ENCODE data around the gene PLK4.

PLK4 gene

GRCh38 chr4:127856196-127856812 lies 24.4 kb upstream of the PLK4 start:
- no peak overlapping the region for H3K4me3 ChIP-seq (IDR thresholded peaks at IDR 0.05; ENCODE audit: insufficient read depth, low read depth, low read length)
- H3K36me3 ChIP-seq (ENCODE audit: insufficient read depth), result no peaks in the 10 kb centered on the region
- no peak overlapping the region for H2AFZ ChIP-seq (ENCODE audit: low read depth)
- H3K4me2 ChIP-seq, result no peak overlapping the region
- H4K20me1 ChIP-seq (ENCODE audit: insufficient read depth), result no peaks in the 10 kb centered on the region
- no peak overlapping the region for H3K9ac ChIP-seq
- H3K27ac ChIP-seq, result no peak overlapping the region
- no peak for TF ChIP-seq CTCF (conservative IDR thresholded peaks at IDR 0.05; ENCODE audit: low read depth, low read length)
- no peaks in the 10 kb centered on the region for H3K27me3 ChIP-seq (ENCODE audit: insufficient read depth, low read depth)
- H3K4me1 ChIP-seq (ENCODE audit: low read depth, poor library complexity, severe bottlenecking), result peaks cover 16% of the 10 kb centered on the region
- no peaks in the 10 kb centered on the region for H3K79me2 ChIP-seq (ENCODE audit: insufficient read depth, low read depth)

DNA sequence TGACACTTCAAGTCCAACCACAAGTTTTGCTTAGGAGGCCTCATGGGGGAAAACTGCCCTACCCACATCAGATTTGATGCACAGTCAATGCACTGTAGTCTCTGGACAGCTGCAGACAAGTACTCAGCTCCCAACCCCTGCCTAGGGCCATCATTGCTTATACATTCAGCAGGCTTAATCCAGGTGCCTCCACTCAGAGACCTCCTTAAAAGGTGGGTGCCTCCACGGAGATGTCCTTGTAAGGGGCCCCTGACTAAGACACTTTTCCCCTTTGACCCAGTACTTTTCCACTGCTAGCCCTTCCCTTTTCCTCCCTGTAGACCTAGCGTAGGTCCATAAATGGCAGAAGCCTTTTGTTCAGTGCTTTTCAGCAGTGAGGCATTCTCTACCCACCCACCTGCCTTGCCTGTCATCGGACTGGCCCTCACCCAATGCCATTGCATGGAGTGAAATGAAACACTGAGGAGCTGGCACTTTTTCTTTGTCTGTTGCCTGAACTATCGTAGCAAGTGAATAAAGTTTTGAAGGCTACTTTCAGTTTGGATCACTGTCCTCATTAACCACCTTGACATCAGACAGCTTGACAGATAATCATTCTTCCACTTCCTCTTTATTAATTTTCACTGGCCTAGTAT lies 23.8 kb upstream of the PLK4 start:
- Histone ChIP-seq H3K4me3 (IDR thresholded peaks at IDR 0.05; ENCODE audit: insufficient read depth, low read depth, low read length) (no peak overlapping the region), H3K36me3 (ENCODE audit: insufficient read depth) (no peaks in the 10 kb centered on the region), H3K27ac (no peak overlapping the region), H3K9ac (no peak overlapping the region), H3K4me1 (ENCODE audit: low read depth, poor library complexity, severe bottlenecking) (peaks cover 16% of the 10 kb centered on the region), H3K79me2 (ENCODE audit: insufficient read depth, low read depth) (no peaks in the 10 kb centered on the region), H3K4me2 (no peak overlapping the region), H2AFZ (ENCODE audit: low read depth) (no peak overlapping the region), H3K27me3 (ENCODE audit: insufficient read depth, low read depth) (no peaks in the 10 kb centered on the region), H4K20me1 (ENCODE audit: insufficient read depth) (no peaks in the 10 kb centered on the region)
- no peak for TF ChIP-seq CTCF (conservative IDR thresholded peaks at IDR 0.05; ENCODE audit: low read depth, low read length)

- H2AFZ ChIP-seq (ENCODE audit: low read depth), result no peak overlapping the region
- H4K20me1 ChIP-seq (ENCODE audit: insufficient read depth), result no peaks in the 10 kb centered on the region
- H3K27me3 ChIP-seq (ENCODE audit: insufficient read depth, low read depth), result no peaks in the 10 kb centered on the region
- peaks cover 16% of the 10 kb centered on the region for H3K4me1 ChIP-seq (ENCODE audit: low read depth, poor library complexity, severe bottlenecking)
- no peak overlapping the region for H3K27ac ChIP-seq
- no peaks in the 10 kb centered on the region for H3K36me3 ChIP-seq (ENCODE audit: insufficient read depth)
- no peak overlapping the region for H3K4me3 ChIP-seq (IDR thresholded peaks at IDR 0.05; ENCODE audit: insufficient read depth, low read depth, low read length)
- H3K4me2 ChIP-seq, result no peak overlapping the region
- H3K9ac ChIP-seq, result no peak overlapping the region
- no peaks in the 10 kb centered on the region for H3K79me2 ChIP-seq (ENCODE audit: insufficient read depth, low read depth)
- TF ChIP-seq CTCF (conservative IDR thresholded peaks at IDR 0.05; ENCODE audit: low read depth, low read length), result no peak
These were observed 23.1 kb upstream of the PLK4 start for GRCh38 chr4:127857641-127858040.

- Histone ChIP-seq H3K79me2 (ENCODE audit: insufficient read depth, low read depth) (no peaks in the 10 kb centered on the region), H3K36me3 (ENCODE audit: insufficient read depth) (no peaks in the 10 kb centered on the region), H3K9ac (no peak overlapping the region), H2AFZ (ENCODE audit: low read depth) (no peak overlapping the region), H4K20me1 (ENCODE audit: insufficient read depth) (no peaks in the 10 kb centered on the region), H3K4me1 (ENCODE audit: low read depth, poor library complexity, severe bottlenecking) (no peaks in the 10 kb centered on the region), H3K27me3 (ENCODE audit: insufficient read depth, low read depth) (no peaks in the 10 kb centered on the region), H3K4me2 (no peak overlapping the region), H3K27ac (no peak overlapping the region), H3K4me3 (IDR thresholded peaks at IDR 0.05; ENCODE audit: insufficient read depth, low read depth, low read length) (no peak overlapping the region)
- no peak for TF ChIP-seq CTCF (conservative IDR thresholded peaks at IDR 0.05; ENCODE audit: low read depth, low read length)
These were observed 12.5 kb upstream of the PLK4 start for GRCh38 chr4:127868196-127868595.

All from KMS-11 (cell line).